Smooth muscle cell (in vitro differentiated cells): ENCODE measurements around the gene ATP2A3. TPM values are rescaled to one million over a fixed set of nuclear protein-coding genes. Genes with fewer than 3 reads are reported as not detected.

Experiments
- DNase-seq: peaks from one replicate; lab custom pipeline; 2025; ENCODE audit not compliant: unreplicated experiment; lab: John Stamatoyannopoulos, UW
- H2AFZ ChIP-seq: fragments of 200-600 bp; sonication (generic); 2 replicates; pipeline ENCODE4 v1.6.0; 2016; ENCODE audit warnings: antibody characterized with exemption, low read depth, mild to moderate bottlenecking
- H3F3A ChIP-seq: fragments of 200-600 bp; sonication (generic); 2 replicates; pipeline ENCODE4 v1.6.0; 2017; ENCODE audit warnings: antibody characterized with exemption, low read depth
- H3K27ac ChIP-seq: fragments of 200-600 bp; sonication (generic); 2 replicates; pipeline ENCODE4 v1.5.1; 2016; ENCODE audit warnings: low read depth, mild to moderate bottlenecking
- H3K27me3 ChIP-seq: fragments of 200-600 bp; sonication (generic); 2 replicates; pipeline ENCODE4 v1.6.1; 2016; ENCODE audit warnings: low read depth, mild to moderate bottlenecking
- H3K36me3 ChIP-seq: fragments of 200-600 bp; sonication (generic); 2 replicates; pipeline ENCODE4 v1.5.1; 2016; ENCODE audit warnings: low read depth
- H3K4me1 ChIP-seq: fragments of 200-600 bp; sonication (generic); 2 replicates; pipeline ENCODE4 v1.5.1; 2016; ENCODE audit warnings: low read depth
- H3K4me2 ChIP-seq: fragments of 200-600 bp; sonication (generic); 2 replicates; pipeline ENCODE4 v1.6.0; 2016; ENCODE audit warnings: mild to moderate bottlenecking
- H3K4me3 ChIP-seq: fragments of 200-600 bp; sonication (generic); 2 replicates; pipeline ENCODE4 v1.5.1; 2016; ENCODE audit warnings: mild to moderate bottlenecking
- H3K79me2 ChIP-seq: fragments of 200-600 bp; sonication (generic); 2 replicates; pipeline ENCODE4 v1.6.0; 2016; ENCODE audit warnings: low read depth, mild to moderate bottlenecking
- H3K9ac ChIP-seq: fragments of 200-600 bp; sonication (generic); 2 replicates; pipeline ENCODE4 v1.6.0; 2016; ENCODE audit warnings: low read depth
- H3K9me3 ChIP-seq: fragments of 200-600 bp; sonication (generic); replicated peaks from 2 replicates; pipeline ENCODE4 v1.5.1; 2016; ENCODE audit warnings: low read depth
- H4K20me1 ChIP-seq: fragments of 200-600 bp; sonication (generic); 2 replicates; pipeline ENCODE4 v1.6.0; 2016; ENCODE audit warnings: low read depth
- CTCF ChIP-seq: fragments of 200-600 bp; sonication (generic); IDR thresholded peaks from 2 replicates; pipeline ENCODE4 v1.5.1; 2017; ENCODE audit warnings: borderline replicate concordance, mild to moderate bottlenecking, antibody characterized with exemption; ENCODE audit not compliant: insufficient read depth, poor library complexity, severe bottlenecking
- WGBS: methylation state at CpG from one replicate; pipeline ENCODE4 v1.1.7; 2016; ENCODE audit warnings: low lambda C conversion rate; 5-methylcytosine and 5-hydroxymethylcytosine counted together
- polyA plus RNA-seq: library from polyadenylated mRNA; unstranded; fragments of >200 nt; fragmentation: Nextera tagmentation; extraction: Ambion mirVana; gene quantifications from 2 replicates; pipeline ENCODE4 v1.2.1, GENCODE V29; 2016
- total RNA-seq: library from RNA; depleted of rRNA; stranded (reverse); fragments of >200 nt; gene quantifications from 2 replicates; pipeline ENCODE4 v1.2.3, GENCODE V29; 2014

Gene ATP2A3
- total and polyA plus RNA-seq, 2 experiments from 2014 or later: 4.2 to 7.8 TPM

DNA sequence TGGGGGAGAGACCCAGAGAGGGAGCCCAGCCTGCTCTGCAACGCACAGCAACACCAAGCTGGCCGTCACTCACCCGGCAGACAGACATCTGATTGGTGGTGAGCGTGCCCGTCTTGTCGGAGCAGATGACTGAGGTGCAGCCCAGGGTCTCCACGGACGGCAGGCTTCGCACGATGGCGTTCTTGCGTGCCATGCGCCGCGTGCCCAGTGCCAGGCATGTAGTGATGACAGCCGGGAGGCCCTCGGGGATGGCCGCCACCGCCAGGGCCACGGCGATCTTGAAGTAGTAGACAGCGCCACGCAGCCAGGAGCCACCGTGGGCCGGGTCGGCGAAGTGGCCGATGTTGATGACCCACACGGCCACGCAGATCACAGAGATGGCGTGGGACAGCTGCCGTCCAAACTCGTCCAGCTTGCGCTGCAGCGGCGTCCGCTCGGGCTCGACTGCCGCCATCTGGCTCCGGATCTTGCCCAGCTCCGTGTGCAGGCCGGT, 16.9 kb downstream of the ATP2A3 start:
- Histone ChIP-seq H4K20me1 (no peaks in the 10 kb centered on the region), H3K4me2 (no peak overlapping the region), H2AFZ (no peak overlapping the region), H3K36me3 (no peaks in the 10 kb centered on the region), H3K4me3 (no peak overlapping the region), H3F3A (no peaks in the 10 kb centered on the region), H3K9me3 (no peaks in the 10 kb centered on the region), H3K4me1 (no peaks in the 10 kb centered on the region), H3K9ac (no peak overlapping the region), H3K27me3 (no peaks in the 10 kb centered on the region), H3K27ac (no peak overlapping the region), H3K79me2 (no peaks in the 10 kb centered on the region)
- TF ChIP-seq CTCF: no peak
- no peak for DNase-seq
- 95% methylated on average over 36 of the region's 43 CpGs for WGBS

DNA sequence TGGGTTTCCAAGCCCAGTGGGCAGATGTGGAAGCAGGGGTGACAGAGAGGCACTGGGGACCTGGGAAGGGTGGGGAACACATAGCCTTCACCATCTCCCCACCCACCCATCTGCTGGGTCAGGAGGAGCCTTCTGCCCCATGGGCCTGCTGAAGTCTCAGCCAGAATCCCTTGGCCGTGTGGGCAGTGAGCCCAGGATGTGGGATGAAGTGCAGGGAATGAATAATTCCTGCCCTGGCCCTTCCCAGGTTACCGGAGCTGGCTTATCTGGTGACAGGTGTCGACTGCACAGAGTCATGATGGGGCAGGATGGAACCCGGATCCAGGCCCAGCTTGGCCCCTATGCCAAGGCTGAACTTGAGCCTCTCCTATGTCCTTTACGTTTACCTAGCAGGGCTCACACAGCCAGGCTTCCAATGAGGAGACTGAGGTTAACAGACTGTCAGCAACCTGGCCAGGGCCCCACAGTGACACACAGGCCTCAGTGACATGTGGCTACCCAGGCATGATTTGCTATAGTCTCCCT, 17.5 kb downstream of the ATP2A3 start:
- Histone ChIP-seq H3K79me2 (no peaks in the 10 kb centered on the region), H3K36me3 (no peaks in the 10 kb centered on the region), H3F3A (no peaks in the 10 kb centered on the region), H3K27me3 (no peaks in the 10 kb centered on the region), H3K9me3 (no peaks in the 10 kb centered on the region), H2AFZ (no peak overlapping the region), H4K20me1 (no peaks in the 10 kb centered on the region), H3K9ac (no peak overlapping the region), H3K4me2 (no peak overlapping the region), H3K4me3 (no peak overlapping the region), H3K27ac (no peak overlapping the region), H3K4me1 (no peaks in the 10 kb centered on the region)
- no peak for TF ChIP-seq CTCF
- no peak for DNase-seq
- WGBS: 90% methylated on average over 5 of the region's 5 CpGs

DNA sequence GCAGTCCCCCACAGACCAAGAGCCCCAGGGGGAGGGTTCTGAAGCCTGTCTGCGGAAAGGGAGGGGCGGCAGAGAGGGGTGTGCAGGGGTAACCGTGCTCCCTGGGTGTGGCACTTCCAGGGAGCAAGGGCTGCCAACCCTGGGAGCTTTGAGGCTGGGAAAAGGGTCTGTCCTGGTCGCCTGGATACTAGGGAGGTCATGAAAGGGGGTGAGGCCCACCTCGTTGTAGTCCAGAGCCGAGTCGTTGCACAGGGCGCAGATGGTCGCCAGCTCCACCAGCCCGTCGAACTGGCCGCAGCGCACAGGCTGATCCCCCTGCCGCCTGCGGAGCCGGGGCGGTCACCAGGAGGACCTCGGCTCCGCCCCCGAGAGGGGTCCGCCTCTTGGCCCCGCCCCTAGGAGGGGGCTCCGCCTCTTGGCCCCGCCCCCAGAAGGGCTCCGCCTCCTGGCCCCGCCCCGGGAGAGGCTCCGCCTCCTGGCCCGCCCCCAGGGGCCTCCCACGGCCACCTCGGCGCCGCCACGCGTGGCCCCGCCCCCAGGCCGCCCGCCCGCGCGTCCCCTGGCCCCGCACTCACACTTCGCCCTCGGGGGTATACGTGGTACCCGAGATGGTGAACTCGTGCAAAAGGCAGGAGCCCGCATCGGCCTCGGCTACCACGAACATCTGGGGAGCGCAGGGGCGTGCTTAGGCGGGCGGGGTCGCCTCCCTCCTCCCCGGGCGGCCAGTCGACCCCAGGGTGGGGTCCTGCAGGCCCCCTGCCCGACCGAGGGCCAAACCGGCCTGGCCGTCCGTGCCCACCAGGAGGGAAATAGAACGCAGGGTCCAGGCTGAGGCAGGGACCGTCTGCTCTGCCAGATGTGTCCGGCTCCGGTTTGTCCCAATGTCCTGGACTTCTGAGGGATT, 19.5 kb downstream of the ATP2A3 start:
- Histone ChIP-seq H3K27me3 (no peaks in the 10 kb centered on the region), H3K27ac (no peak overlapping the region), H3K9me3 (no peaks in the 10 kb centered on the region), H3K79me2 (no peaks in the 10 kb centered on the region), H3K36me3 (no peaks in the 10 kb centered on the region), H2AFZ (peak overlapping the region; percentile 97), H3K9ac (no peak overlapping the region), H3K4me1 (no peaks in the 10 kb centered on the region), H3F3A (no peaks in the 10 kb centered on the region), H4K20me1 (no peaks in the 10 kb centered on the region), H3K4me2 (peak overlapping the region; percentile 86), H3K4me3 (peak overlapping the region; percentile 50)
- peak; percentile 69 for DNase-seq
- 31% methylated on average over 26 of the region's 68 CpGs for WGBS
- TF ChIP-seq CTCF: no peak
